Adrenal gland (tissue), 12 donors: Measurements from ENCODE around the gene LPP. TPM values are rescaled to one million over a fixed set of nuclear protein-coding genes. Genes with fewer than 3 reads are reported as not detected.

ENCODE experiments used
- DNase-seq, 7 donors: peaks; one replicate each; pipeline ENCODE4 v3.0.0-alpha.2; 2019 to 2020
- H3K27ac ChIP-seq, 5 donors: fragments of 200-600 bp; sonication (generic) in 4 of 5; 1 replicate in 3 of 5; 2 replicates in 2 of 5; pipeline versions ENCODE4 v1.5.1 to v1.8.0; 2016 to 2020; ENCODE audit warnings: mild to moderate bottlenecking in 1 of 5
- H3K27me3 ChIP-seq: fragments of 200-600 bp; 2 replicates; pipeline ENCODE4 v1.8.0; 2021
- H3K36me3 ChIP-seq, 2 donors: fragments of 200-600 bp; replicated peaks in 1 of 2; 1 replicate in 1 of 2; 2 replicates in 1 of 2; pipeline versions ENCODE4 v1.5.1 to v1.8.0; 2018 to 2022
- H3K4me1 ChIP-seq, 2 donors: fragments of 200-600 bp; replicated peaks in 1 of 2; 1 replicate in 1 of 2; 2 replicates in 1 of 2; pipeline versions ENCODE4 v1.5.1 to v1.8.0; 2018 to 2021
- H3K4me3 ChIP-seq, 4 donors: fragments of 200-600 bp; sonication (generic) in 3 of 4; one replicate each; pipeline ENCODE4 v1.5.1; 2016 to 2018
- H3K9me3 ChIP-seq, 3 donors: fragments of 200-600 bp; sonication (generic) in 1 of 3; replicated peaks in 1 of 3; 1 replicate in 2 of 3; 2 replicates in 1 of 3; pipeline versions ENCODE4 v1.5.1 to v1.8.0; 2016 to 2021
- CTCF ChIP-seq, 6 experiments: fragments of 450-650 bp in 4 of 6; fragments of 200-600 bp in 2 of 6; sonication (generic) in 1 of 6; IDR thresholded peaks; 1 replicate in 5 of 6; 2 replicates in 1 of 6; pipeline versions ENCODE4 v1.5.1 to v1.8.0; 2016 to 2021; ENCODE audit warnings: antibody characterized with exemption in 6 of 6, mild to moderate bottlenecking in 2 of 6, moderate library complexity in 1 of 6
- POLR2A ChIP-seq, 2 donors: fragments of 450-650 bp; IDR thresholded peaks; one replicate each; pipeline ENCODE4 v1.6.1; 2017; ENCODE audit warnings: antibody characterized with exemption in 2 of 2, mild to moderate bottlenecking in 2 of 2, moderate library complexity in 1 of 2
- WGBS, 4 donors: extraction: QIAGEN DNeasy Blood & Tissue Kit in 2 of 4; methylation state at CpG; one replicate each; pipeline versions ENCODE4 v1.1.5 to v1.1.7; 2013 to 2017; 5-methylcytosine and 5-hydroxymethylcytosine counted together
- intact Hi-C, 2 donors: fragments of 100-400 bp; cut with DNase I; formaldehyde crosslinking; loops; one replicate each; pipeline versions ENCODE4 v1.14.1 to v1.15.0; 2022 to 2023
- polyA plus RNA-seq, 3 donors: library from polyadenylated mRNA; stranded (reverse); fragments of 200-250 nt in 2 of 3; fragments of 350-450 nt in 1 of 3; fragmentation: Illumina TruSeq in 1 of 3; extraction: RNeasy Lipid Tissue Mini Kit (QIAGEN cat#74804) in 1 of 3; gene quantifications; one replicate each; pipeline ENCODE4 v1.2.3, GENCODE V29; 2013 to 2014
- total RNA-seq, 9 donors: library from RNA; depleted of rRNA in 4 of 9; stranded (reverse); fragments of >200 nt in 4 of 9; fragments of 120-200 nt in 1 of 9; fragmentation: NEBNext Ultra II Directional in 1 of 9; extraction: Animal tissue kit (Norgen Biotek cat#: 25700) in 1 of 9; gene quantifications; one replicate each; pipeline versions ENCODE4 v1.1.0 to v1.2.4, GENCODE V29; 2013 to 2023
- donor health status: healthy with polysubstance abuse.
- donor health status: Bipolar disorder and iron deficiency.
- donor health status: DM: yes; HTN: yes; CAD: no.
- donor health status: DM: no; HTN: no; CAD: no.
- donor health status: DM: no; HTN: no; CAD: no.
- donor health status: DM: yes; HTN: yes; CAD: no.

The LPP gene
- total and polyA plus RNA-seq, 12 donors: 7.0 to 170 (median 101) TPM

- Histone ChIP-seq H3K36me3 (no peaks in the 10 kb centered on the region), H3K27ac (peak overlapping the region in 1 of 5 donors; percentile 34), H3K9me3 (no peaks in the 10 kb centered on the region), H3K4me3 (no peak overlapping the region), H3K4me1 (peaks cover 8 to 17% of the 10 kb centered on the region in 2 donors), H3K27me3 (no peaks in the 10 kb centered on the region)
- intact Hi-C loops: no loop called here
- no peak for DNase-seq
- WGBS, 4 donors: 90 to 92% (median 91%) methylated on average over 7 of the region's 7 CpGs
- TF ChIP-seq CTCF (IDR thresholded peaks at IDR 0.05) (no peak), POLR2A (IDR thresholded peaks at IDR 0.05) (no peak)
Observed at GRCh38 chr3:188240189-188240981, 86.4 kb downstream of the LPP start.

- Histone ChIP-seq H3K4me3 (no peak overlapping the region), H3K9me3 (no peaks in the 10 kb centered on the region), H3K36me3 (no peaks in the 10 kb centered on the region), H3K4me1 (peaks cover 8 to 17% of the 10 kb centered on the region in 2 donors), H3K27ac (peak overlapping the region in 1 of 5 donors; percentile 34), H3K27me3 (no peaks in the 10 kb centered on the region)
- 73 to 82% (median 76%) methylated on average over 7 of the region's 7 CpGs for WGBS, 4 donors
- intact Hi-C loops: no loop called here
- peak in 1 of 7 donors; percentile 73 for DNase-seq
- no peak for TF ChIP-seq POLR2A (IDR thresholded peaks at IDR 0.05)
- TF ChIP-seq CTCF (IDR thresholded peaks at IDR 0.05): no peak
Observed at GRCh38 chr3:188241072-188241471, 87.1 kb downstream of the LPP start.

GRCh38 chr3:188241883-188242282 is 87.9 kb downstream of the LPP start:
- H3K4me3 ChIP-seq: no peak overlapping the region
- intact Hi-C loops: no loop called here
- peak overlapping the region in 1 of 5 donors; percentile 34 for H3K27ac ChIP-seq
- peaks cover 8 to 17% of the 10 kb centered on the region in 2 donors for H3K4me1 ChIP-seq
- TF ChIP-seq CTCF (IDR thresholded peaks at IDR 0.05): no peak
- no peak for TF ChIP-seq POLR2A (IDR thresholded peaks at IDR 0.05)
- H3K36me3 ChIP-seq: no peaks in the 10 kb centered on the region
- H3K27me3 ChIP-seq: no peaks in the 10 kb centered on the region
- no peaks in the 10 kb centered on the region for H3K9me3 ChIP-seq
- no peak for DNase-seq
- WGBS, 4 donors: 84 to 96% (median 87%) methylated on average over 3 of the region's 3 CpGs

- TF ChIP-seq CTCF (IDR thresholded peaks at IDR 0.05) (no peak), POLR2A (IDR thresholded peaks at IDR 0.05) (no peak)
- WGBS, 4 donors: 60 to 71% (median 69%) methylated on average over 3 of the region's 3 CpGs
- Histone ChIP-seq H3K4me1 (peaks cover 8 to 17% of the 10 kb centered on the region in 2 donors), H3K4me3 (no peak overlapping the region), H3K9me3 (no peaks in the 10 kb centered on the region), H3K27me3 (no peaks in the 10 kb centered on the region), H3K27ac (peak overlapping the region in 2 of 5 donors; percentile 6 to 20), H3K36me3 (no peaks in the 10 kb centered on the region)
- DNase-seq: no peak
- intact Hi-C loops: no loop called here
Observed at GRCh38 chr3:188242436-188243123, 88.6 kb downstream of the LPP start.
